GM12878 (cell line): Measurements from ENCODE around the gene SLC28A1. TPM values are rescaled to one million over a fixed set of nuclear protein-coding genes. Genes with fewer than 3 reads are reported as not detected.

ENCODE experiments used
- ATAC-seq: fragments of 200-7000 bp; cut with Tn5 transposase; 3 replicates; pipeline ENCODE4 v1.9.1; 2020; ENCODE audit warnings: mild to moderate bottlenecking, moderate library complexity
- BruUV-seq: library from RNA; stranded (reverse); fragments of 400-500 nt; replicated peaks from 2 replicates; lab custom pipeline; 2021; lab: Mats Ljungman, UMichigan
- CTCF ChIA-PET: fragments of 300-600 bp; sonication (Branson Sonifier 250); formaldehyde crosslinking; extraction: SDS; loops from one replicate; lab custom pipeline; 2021; ENCODE audit warnings: inconsistent platforms; lab: Yijun Ruan, JAX
- POLR2A ChIA-PET: fragments of 350-600 bp; formaldehyde crosslinking; extraction: SDS; loops from one replicate; lab custom pipeline; 2021; ENCODE audit warnings: inconsistent platforms; lab: Charles Lee
- RAD21 ChIA-PET: fragments of 300-600 bp; sonication (Branson Sonifier 250); formaldehyde crosslinking; loops from one replicate; lab custom pipeline; 2023; ENCODE audit warnings: antibody characterized with exemption; ENCODE audit not compliant: unreplicated experiment; lab: Charles Lee
- SMC1A ChIA-PET: fragments of 300-600 bp; sonication (Branson Sonifier 250); formaldehyde crosslinking; loops from one replicate; lab custom pipeline; 2023; ENCODE audit not compliant: unreplicated experiment, uncharacterized antibody; lab: Charles Lee
- DNase-seq: peaks from one replicate; pipeline ENCODE4 v3.0.0-alpha.2; 2011; ENCODE audit warnings: low read depth, low spot score
- FAIRE-seq: peaks from 3 replicates; lab custom pipeline; 2011; peaks lifted over from hg19 to GRCh38; lab: Jason Lieb, UNC
- H2AFZ ChIP-seq: 2 replicates; pipeline ENCODE4 v1.6.0; 2011; ENCODE audit warnings: low read depth, low read length, control low read depth; ENCODE audit not compliant: control insufficient read depth
- H3K27ac ChIP-seq: 2 replicates; pipeline ENCODE4 v1.5.1; 2011; ENCODE audit warnings: control low read depth; ENCODE audit not compliant: control insufficient read depth, insufficient read depth
- H3K27me3 ChIP-seq, 2 experiments: replicated peaks in 1 of 2; 2 replicates each; pipeline versions ENCODE4 v1.6.0 to v1.6.1; 2011; ENCODE audit warnings: low read length in 1 of 2; ENCODE audit not compliant: control insufficient read depth in 2 of 2, insufficient read depth in 2 of 2
- H3K36me3 ChIP-seq, 2 experiments: 2 replicates each; pipeline ENCODE4 v1.5.1; 2011; ENCODE audit warnings: low read length in 1 of 2; ENCODE audit not compliant: control insufficient read depth in 2 of 2, insufficient read depth in 2 of 2
- H3K4me1 ChIP-seq: 2 replicates; pipeline ENCODE4 v1.6.1; 2011; ENCODE audit warnings: mild to moderate bottlenecking, low read length, moderate library complexity, mixed read lengths; ENCODE audit not compliant: control insufficient read depth, insufficient read depth
- H3K4me2 ChIP-seq: 2 replicates; pipeline ENCODE4 v1.6.0; 2011; ENCODE audit warnings: control low read depth; ENCODE audit not compliant: control insufficient read depth, insufficient read depth
- H3K4me3 ChIP-seq: fragments of 200-600 bp; sonication (generic); 2 replicates; pipeline ENCODE4 v1.5.1; 2016
- H3K79me2 ChIP-seq: 2 replicates; pipeline ENCODE4 v1.6.0; 2011; ENCODE audit warnings: low read length; ENCODE audit not compliant: control insufficient read depth, insufficient read depth
- H3K9ac ChIP-seq: 2 replicates; pipeline ENCODE4 v1.8.0; 2011; ENCODE audit warnings: low read length, control low read depth, mixed read lengths; ENCODE audit not compliant: control insufficient read depth, insufficient read depth
- H3K9me3 ChIP-seq: replicated peaks from 3 replicates; pipeline ENCODE4 v1.5.1; 2011; ENCODE audit warnings: mild to moderate bottlenecking, low read length; ENCODE audit not compliant: control insufficient read depth, insufficient read depth
- H4K20me1 ChIP-seq: 2 replicates; pipeline ENCODE4 v1.6.0; 2011; ENCODE audit not compliant: control insufficient read depth, insufficient read depth
- CBFB ChIP-seq: IDR thresholded peaks from 2 replicates; pipeline ENCODE4 v1.6.1; 2016; ENCODE audit warnings: antibody characterized with exemption, low read depth
- CEBPZ ChIP-seq: fragments of 150-350 bp; IDR thresholded peaks from 2 replicates; pipeline ENCODE4 v1.6.1; 2016; ENCODE audit warnings: low read depth, low read length
- ESRRA ChIP-seq: IDR thresholded peaks from 2 replicates; pipeline ENCODE4 v1.6.1; 2012; ENCODE audit warnings: mild to moderate bottlenecking, low read length, improper control_type of control experiment
- ETV6 ChIP-seq, 2 experiments: fragments of 450-650 bp in 1 of 2; IDR thresholded peaks in 1 of 2; conservative IDR thresholded peaks in 1 of 2; 2 replicates each; pipeline ENCODE4 v1.6.1; 2014; ENCODE audit warnings: antibody characterized with exemption in 1 of 2, borderline replicate concordance in 1 of 2, low read depth in 1 of 2, mild to moderate bottlenecking in 1 of 2, moderate library complexity in 1 of 2
- IKZF2 ChIP-seq, 2 experiments: fragments of 450-650 bp; IDR thresholded peaks; 2 replicates each; pipeline ENCODE4 v1.6.1; 2017; ENCODE audit warnings: mild to moderate bottlenecking in 2 of 2, moderate library complexity in 2 of 2
- RB1 ChIP-seq: fragments of 450-650 bp; formaldehyde crosslinking; IDR thresholded peaks from 2 replicates; pipeline ENCODE4 v1.6.1; 2017; ENCODE audit warnings: mild to moderate bottlenecking, borderline replicate concordance
- RELB ChIP-seq: fragments of 450-650 bp; IDR thresholded peaks from 2 replicates; pipeline ENCODE4 v1.6.1; 2017; ENCODE audit warnings: low read depth, mild to moderate bottlenecking, moderate library complexity
- RFX5 ChIP-seq: IDR thresholded peaks from 2 replicates; pipeline ENCODE4 v1.6.1; 2011; ENCODE audit warnings: low read depth, low read length, improper control_type of control experiment
- SMAD5 ChIP-seq: IDR thresholded peaks from 2 replicates; pipeline ENCODE4 v1.6.1; 2016; ENCODE audit warnings: antibody characterized with exemption, low read depth
- TARDBP ChIP-seq: IDR thresholded peaks from 2 replicates; pipeline ENCODE4 v1.6.1; 2016; ENCODE audit warnings: borderline replicate concordance
- TCF7 ChIP-seq: IDR thresholded peaks from 2 replicates; pipeline ENCODE4 v1.6.1; 2014; ENCODE audit warnings: antibody characterized with exemption, borderline replicate concordance
- YY1 ChIP-seq: IDR thresholded peaks from 2 replicates; pipeline ENCODE4 v1.6.1; 2011; ENCODE audit warnings: low read depth, mild to moderate bottlenecking, low read length
- ZNF207 ChIP-seq: fragments of 450-650 bp; IDR thresholded peaks from 2 replicates; pipeline ENCODE4 v1.6.1; 2014; ENCODE audit warnings: antibody characterized with exemption, mild to moderate bottlenecking, borderline replicate concordance
- WGBS: methylation state at CpG from one replicate; pipeline ENCODE4 v1.1.6; 2016; ENCODE audit warnings: low lambda C conversion rate; ENCODE audit not compliant: insufficient replicate concordance, insufficient coverage; ENCODE audit errors: missing lambda C conversion rate; 5-methylcytosine and 5-hydroxymethylcytosine counted together
- in situ Hi-C: fragments of 300-500 bp; cut with MboI; formaldehyde crosslinking; loops from 9 replicates; pipeline ENCODE4 v1.14.3; 2018; ENCODE audit warnings: mixed read lengths
- intact Hi-C: fragments of 100-400 bp; cut with micrococcal nuclease; formaldehyde crosslinking; loops from one replicate; pipeline ENCODE4 v1.14.2; 2022; ENCODE audit not compliant: unreplicated experiment
- polyA plus RNA-seq, 11 experiments: library from polyadenylated mRNA; depleted of rRNA in 4 of 11; unstranded in 6 of 11; stranded (reverse) in 5 of 11; fragments of >200 nt; fragmentation: Nextera tagmentation in 4 of 11; fragmentation: Illumina TruSeq in 1 of 11; extraction: Ambion mirVana in 4 of 11; extraction: Trizol in 1 of 11; gene quantifications; 1 replicate in 1 of 11; 2 replicates in 10 of 11; pipeline versions ENCODE4 v1.2.1 to v1.2.3, GENCODE V29; 2011 to 2016; ENCODE audit warnings: inconsistent platforms in 2 of 11, missing spikeins in 2 of 11, low read depth in 1 of 11
- total RNA-seq, 4 experiments: library from RNA; depleted of rRNA in 3 of 4; stranded (reverse); fragments of >200 nt in 3 of 4; fragmentation: Illumina TruSeq in 1 of 4; extraction: Trizol in 1 of 4; gene quantifications; 2 replicates each; pipeline versions ENCODE4 v1.2.1 to v1.2.3, GENCODE V29; 2013 to 2021
- TF ChIP-seq, protein P1 (sequence below): fragments of 450-650 bp; IDR thresholded peaks from 2 replicates; pipeline ENCODE4 v1.6.1; 2017; ENCODE audit warnings: borderline replicate concordance

Gene SLC28A1
- total and polyA plus RNA-seq, 10 of the 15 experiments (the other 5 are each of a cell fraction or from before 2014, with no cell fraction given) = not detected

- DNase-seq (no peak), FAIRE-seq (no peak), ATAC-seq (no peak)
- intact Hi-C loops = no loop called here
- no peak for TF ChIP-seq YY1
- TF ChIP-seq RELB = no peak
- TF ChIP-seq RFX5 = no peak
- no peak for TF ChIP-seq TARDBP
- TF ChIP-seq TCF7 = no peak
- TF ChIP-seq CEBPZ = no peak
- no peak for TF ChIP-seq SMAD5
- TF ChIP-seq ZNF207 = no peak
- TF ChIP-seq, protein P1, sequence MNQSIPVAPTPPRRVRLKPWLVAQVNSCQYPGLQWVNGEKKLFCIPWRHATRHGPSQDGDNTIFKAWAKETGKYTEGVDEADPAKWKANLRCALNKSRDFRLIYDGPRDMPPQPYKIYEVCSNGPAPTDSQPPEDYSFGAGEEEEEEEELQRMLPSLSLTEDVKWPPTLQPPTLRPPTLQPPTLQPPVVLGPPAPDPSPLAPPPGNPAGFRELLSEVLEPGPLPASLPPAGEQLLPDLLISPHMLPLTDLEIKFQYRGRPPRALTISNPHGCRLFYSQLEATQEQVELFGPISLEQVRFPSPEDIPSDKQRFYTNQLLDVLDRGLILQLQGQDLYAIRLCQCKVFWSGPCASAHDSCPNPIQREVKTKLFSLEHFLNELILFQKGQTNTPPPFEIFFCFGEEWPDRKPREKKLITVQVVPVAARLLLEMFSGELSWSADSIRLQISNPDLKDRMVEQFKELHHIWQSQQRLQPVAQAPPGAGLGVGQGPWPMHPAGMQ = no peak
- no peak for TF ChIP-seq ESRRA
- TF ChIP-seq RB1 = no peak
- no peak for TF ChIP-seq CBFB
- no peak for TF ChIP-seq IKZF2 (IDR thresholded peaks at IDR 0.05)
- no peak for TF ChIP-seq ETV6 (conservative IDR thresholded peaks at IDR 0.05 in 1 of 2, IDR thresholded peaks at IDR 0.05 in 1 of 2; ENCODE audit: borderline replicate concordance in 1 of 2, low read depth in 1 of 2)
- Histone ChIP-seq H4K20me1 (no peaks in the 10 kb centered on the region), H2AFZ (no peak overlapping the region), H3K4me3 (no peak overlapping the region), H3K27ac (no peak overlapping the region), H3K27me3 (peaks cover 2 to 7% of the 10 kb centered on the region in 2 experiments; a peak in 3 of 4 replicates), H3K4me2 (no peak overlapping the region), H3K36me3 (no peaks in the 10 kb centered on the region), H3K9ac (no peak overlapping the region), H3K79me2 (no peaks in the 10 kb centered on the region), H3K9me3 (no peaks in the 10 kb centered on the region), H3K4me1 (no peaks in the 10 kb centered on the region)
- WGBS = 100% methylated on average over 1 of the region's 1 CpG
- ChIA-PET POLR2A (no interaction called here), CTCF (interaction anchor here (1.0 to 3.4 kb wide), 3 partner anchors 9 to 29 kb away, joined by 3 to 18 read pairs (median 3); no protein-coding TSS in a partner anchor), RAD21 (interaction anchor here (0.6 kb wide), 1 partner anchor 17 kb away, joined by 3 read pairs; no protein-coding TSS in a partner anchor), SMC1A (interaction anchor here (1.2 to 2.9 kb wide), 3 partner anchors 9 to 12 kb away, joined by 3 to 7 read pairs (median 5); no protein-coding TSS in a partner anchor)
- no TSS peak for BruUV-seq
- in situ Hi-C loops = no loop called here
Observed at GRCh38 chr15:84836844-84837243, 47.6 kb upstream of the SLC28A1 start.
